Small intestine (tissue), 7 donors: ENCODE results near the gene MRPL43. TPM values are rescaled to one million over a fixed set of nuclear protein-coding genes. Genes with fewer than 3 reads are reported as not detected.

Experiments used
- DNase-seq, 2 donors: peaks; one replicate each; pipeline versions ENCODE4 v3.0.0 to v3.0.0-alpha.2; 2013
- FAIRE-seq: peaks from 2 replicates; lab custom pipeline; 2012; peaks lifted over from hg19 to GRCh38; lab: Jason Lieb, UNC
- H3K27ac ChIP-seq, 3 donors: one replicate each; pipeline ENCODE4 v1.5.1; 2013; ENCODE audit warnings: low read length in 2 of 3, mild to moderate bottlenecking in 2 of 3, control low read depth in 1 of 3, inconsistent platforms in 1 of 3, low read depth in 1 of 3, moderate library complexity in 1 of 3
- H3K27me3 ChIP-seq, 3 donors: one replicate each; pipeline ENCODE4 v1.6.1; 2013; ENCODE audit warnings: low read length in 3 of 3, inconsistent platforms in 1 of 3; ENCODE audit not compliant: control insufficient read depth in 3 of 3, insufficient read depth in 3 of 3
- H3K36me3 ChIP-seq, 3 donors: one replicate each; pipeline ENCODE4 v1.6.1; 2013; ENCODE audit warnings: low read length in 3 of 3, inconsistent platforms in 1 of 3, low read depth in 1 of 3, mild to moderate bottlenecking in 1 of 3, moderate library complexity in 1 of 3; ENCODE audit not compliant: control insufficient read depth in 3 of 3, insufficient read depth in 2 of 3
- H3K4me1 ChIP-seq, 3 donors: one replicate each; pipeline ENCODE4 v1.6.1; 2013; ENCODE audit warnings: low read length in 2 of 3, inconsistent platforms in 1 of 3, low read depth in 1 of 3, mild to moderate bottlenecking in 1 of 3, moderate library complexity in 1 of 3; ENCODE audit not compliant: control insufficient read depth in 3 of 3, insufficient read depth in 2 of 3
- H3K4me3 ChIP-seq, 3 donors: one replicate each; pipeline ENCODE4 v1.5.1; 2013; ENCODE audit warnings: low read length in 3 of 3, control low read depth in 1 of 3, inconsistent platforms in 1 of 3, low read depth in 1 of 3, mild to moderate bottlenecking in 1 of 3, moderate library complexity in 1 of 3
- H3K9me3 ChIP-seq, 2 donors: one replicate each; pipeline ENCODE4 v1.6.1; 2013; ENCODE audit warnings: low read depth in 1 of 2, low read length in 1 of 2; ENCODE audit not compliant: control insufficient read depth in 2 of 2, insufficient read depth in 1 of 2
- WGBS, 3 donors: extraction: QIAGEN DNeasy Blood & Tissue Kit; methylation state at CpG; one replicate each; pipeline ENCODE4 v1.1.7; 2013; 5-methylcytosine and 5-hydroxymethylcytosine counted together
- polyA plus RNA-seq, 4 donors: library from polyadenylated mRNA; stranded (reverse) in 3 of 4; unstranded in 1 of 4; fragments of 200-250 nt in 3 of 4; fragments of 120-200 nt in 1 of 4; gene quantifications; one replicate each; pipeline versions ENCODE4 v1.2.1 to v1.2.3, GENCODE V29; 2013
- donor health status: healthy with polysubstance abuse.
- donor health status: control.
- donor health status: control.
- donor health status: Bipolar disorder and iron deficiency.
- donor health status: healthy.

Gene MRPL43
- polyA plus RNA-seq, 4 donors = 90.1 to 122 (median 107) TPM

- Histone ChIP-seq H3K4me1 (peaks cover 0 to 42% (median 5%) of the 10 kb centered on the region in 3 donors), H3K27ac (no peak overlapping the region), H3K9me3 (no peaks in the 10 kb centered on the region), H3K4me3 (peak overlapping the region in 2 of 3 donors; percentile 86 to 94), H3K36me3 (peaks cover under 1 to 23% (median 4%) of the 10 kb centered on the region in 3 donors), H3K27me3 (no peaks in the 10 kb centered on the region)
- DNase-seq = no peak
- no peak for FAIRE-seq
- WGBS, 3 donors = 77 to 83% (median 78%) methylated on average over 2 of the region's 2 CpGs
Observed at GRCh38 chr10:100968062-100968736, 19.1 kb downstream of the MRPL43 start.

- Histone ChIP-seq H3K36me3 (peaks cover 4 to 14% (median 8%) of the 10 kb centered on the region in 3 donors), H3K27ac (no peak overlapping the region), H3K4me1 (peaks cover 0 to 34% (median 2%) of the 10 kb centered on the region in 3 donors), H3K4me3 (no peak overlapping the region), H3K9me3 (no peaks in the 10 kb centered on the region), H3K27me3 (no peaks in the 10 kb centered on the region)
- FAIRE-seq = no peak
- 81 to 94% (median 85%) methylated on average over 2 of the region's 2 CpGs for WGBS, 3 donors
- DNase-seq = no peak
Observed at GRCh38 chr10:100967332-100967731, 20.0 kb downstream of the MRPL43 start.

- Histone ChIP-seq H3K9me3 (no peaks in the 10 kb centered on the region), H3K4me3 (no peak overlapping the region), H3K27ac (no peak overlapping the region), H3K4me1 (peaks cover 0 to 29% (median 0%) of the 10 kb centered on the region in 3 donors), H3K27me3 (no peaks in the 10 kb centered on the region), H3K36me3 (peaks cover 4 to 10% (median 8%) of the 10 kb centered on the region in 3 donors)
- DNase-seq (no peak), FAIRE-seq (no peak)
- 62 to 79% (median 65%) methylated on average over 2 of the region's 2 CpGs for WGBS, 3 donors
Observed at GRCh38 chr10:100966887-100967286, 20.4 kb downstream of the MRPL43 start.

GRCh38 chr10:100965820-100966219, 21.5 kb downstream of the MRPL43 start:
- Histone ChIP-seq H3K4me3 (no peak overlapping the region), H3K27ac (no peak overlapping the region), H3K36me3 (peaks cover 4 to 10% (median 8%) of the 10 kb centered on the region in 3 donors), H3K4me1 (peaks cover 0 to 19% (median 0%) of the 10 kb centered on the region in 3 donors), H3K9me3 (no peaks in the 10 kb centered on the region), H3K27me3 (no peaks in the 10 kb centered on the region)
- FAIRE-seq (no peak), DNase-seq (no peak)
- WGBS, 3 donors = 71 to 79% (median 73%) methylated on average over 5 of the region's 5 CpGs

- FAIRE-seq = no peak
- Histone ChIP-seq H3K4me3 (no peak overlapping the region), H3K27me3 (no peaks in the 10 kb centered on the region), H3K27ac (no peak overlapping the region), H3K9me3 (no peaks in the 10 kb centered on the region), H3K36me3 (peaks cover 6 to 11% (median 8%) of the 10 kb centered on the region in 3 donors), H3K4me1 (peaks cover 0 to 12% (median 0%) of the 10 kb centered on the region in 3 donors)
- WGBS, 3 donors = 95 to 100% (median 96%) methylated on average over 1 of the region's 1 CpG
- DNase-seq = no peak
Observed at GRCh38 chr10:100963826-100964225, 23.5 kb downstream of the MRPL43 start.

GRCh38 chr10:100962351-100963080, 24.8 kb downstream of the MRPL43 start:
- FAIRE-seq = no peak
- Histone ChIP-seq H3K9me3 (no peaks in the 10 kb centered on the region), H3K4me3 (no peak overlapping the region), H3K4me1 (peaks cover 0 to 4% (median 0%) of the 10 kb centered on the region in 3 donors), H3K27ac (no peak overlapping the region), H3K27me3 (no peaks in the 10 kb centered on the region), H3K36me3 (peaks cover 6 to 16% (median 8%) of the 10 kb centered on the region in 3 donors)
- no peak for DNase-seq
- WGBS, 3 donors = 77 to 93% (median 91%) methylated on average over 4 of the region's 4 CpGs

- Histone ChIP-seq H3K27ac (no peak overlapping the region), H3K4me1 (no peaks in the 10 kb centered on the region), H3K27me3 (no peaks in the 10 kb centered on the region), H3K9me3 (no peaks in the 10 kb centered on the region), H3K4me3 (no peak overlapping the region), H3K36me3 (peaks cover 4 to 25% (median 8%) of the 10 kb centered on the region in 3 donors)
- DNase-seq (no peak), FAIRE-seq (no peak)
Observed at GRCh38 chr10:100960251-100960650, 27.0 kb downstream of the MRPL43 start.

GRCh38 chr10:100948916-100949315, 38.4 kb downstream of the MRPL43 start:
- DNase-seq (no peak), FAIRE-seq (no peak)
- no peak overlapping the region for H3K27ac ChIP-seq
- peaks cover 5 to 49% (median 15%) of the 10 kb centered on the region in 3 donors for H3K36me3 ChIP-seq
- H3K27me3 ChIP-seq = no peaks in the 10 kb centered on the region
- no peak overlapping the region for H3K4me3 ChIP-seq
- 96 to 98% (median 96%) methylated on average over 3 of the region's 3 CpGs for WGBS, 3 donors
- H3K9me3 ChIP-seq = no peaks in the 10 kb centered on the region
- no peaks in the 10 kb centered on the region for H3K4me1 ChIP-seq
